GM18502 (cell line): ENCODE data around the gene COX5A.
A peak's percentile ranks its signal among the peaks of the same experiment; 100 is the strongest.
"Not testable (repeated sequence)": the region's sequence is repeated elsewhere in the genome, so short reads cannot be mapped to it uniquely, and the experiment has no call there.

Source experiments
- ATAC-seq: cut with Tn5 transposase; IDR thresholded peaks from one replicate; pipeline ENCODE4 v1.9.1; 2021; ENCODE audit warnings: mild to moderate bottlenecking; ENCODE audit not compliant: unreplicated experiment, poor library complexity

COX5A gene

GRCh38 chr15:74902295-74903075 is 35.4 kb downstream of the COX5A start:
- no peak for ATAC-seq

DNA sequence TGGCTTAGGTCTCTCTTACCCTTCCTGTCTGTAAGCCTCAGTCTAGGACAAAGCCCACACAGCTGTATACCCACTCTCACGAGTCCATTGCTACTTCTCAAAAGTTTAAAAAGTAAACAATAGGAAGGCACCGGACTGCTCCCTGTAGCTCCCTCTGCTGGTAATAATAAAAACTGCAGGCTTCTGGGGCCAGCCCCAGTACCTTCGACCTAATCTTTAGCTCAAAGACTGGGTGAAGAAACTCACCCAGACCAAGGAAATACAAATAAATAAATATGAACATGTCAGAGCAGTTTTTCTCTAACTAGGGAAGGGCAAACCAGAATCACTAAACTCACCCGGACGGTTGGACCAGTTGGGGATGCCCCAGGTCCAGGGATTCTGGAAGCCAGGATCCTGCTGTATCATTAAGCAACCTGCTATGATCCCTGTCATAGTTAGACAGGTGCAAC is 36.2 kb downstream of the COX5A start:
- ATAC-seq = no peak

DNA sequence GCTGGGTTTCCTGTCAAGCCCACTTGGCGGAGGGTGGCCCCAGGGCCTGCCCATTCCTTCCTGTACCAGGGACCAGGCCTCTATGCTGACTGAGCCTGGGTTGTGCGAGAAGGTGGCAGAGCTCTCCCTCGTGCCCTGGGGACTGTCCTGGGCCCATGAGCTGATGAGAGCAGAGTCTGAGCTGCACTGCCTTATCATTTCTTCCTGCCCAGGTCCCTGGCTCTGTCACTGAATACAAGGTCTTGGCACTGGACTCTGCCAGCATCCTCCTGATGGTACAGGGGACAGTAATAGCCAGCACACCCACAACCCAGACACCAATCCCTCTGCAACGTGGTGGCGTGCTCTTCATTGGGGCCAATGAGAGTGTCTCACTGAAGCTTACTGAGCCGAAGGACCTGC is 40.6 kb downstream of the COX5A start:
- no peak for ATAC-seq

DNA sequence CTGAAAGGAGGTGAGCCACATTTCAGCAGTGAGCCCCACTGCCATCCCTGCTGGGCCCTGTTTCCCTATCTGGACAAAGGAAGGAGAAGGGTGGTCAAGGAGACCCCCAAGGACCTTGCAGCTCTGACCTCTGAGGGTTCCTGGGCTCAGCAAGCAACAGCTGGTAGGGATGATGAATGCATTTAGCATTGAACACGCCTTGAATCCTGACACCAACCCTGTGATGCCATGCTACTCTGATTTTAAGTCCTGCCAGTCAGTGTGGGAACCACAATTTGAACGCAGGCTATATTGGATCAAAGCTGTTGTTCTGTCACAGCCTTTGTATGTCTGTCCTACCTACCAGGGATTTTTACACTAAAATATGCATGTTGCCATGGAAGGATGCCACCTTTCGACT is 41.6 kb downstream of the COX5A start:
- ATAC-seq = no peak

DNA sequence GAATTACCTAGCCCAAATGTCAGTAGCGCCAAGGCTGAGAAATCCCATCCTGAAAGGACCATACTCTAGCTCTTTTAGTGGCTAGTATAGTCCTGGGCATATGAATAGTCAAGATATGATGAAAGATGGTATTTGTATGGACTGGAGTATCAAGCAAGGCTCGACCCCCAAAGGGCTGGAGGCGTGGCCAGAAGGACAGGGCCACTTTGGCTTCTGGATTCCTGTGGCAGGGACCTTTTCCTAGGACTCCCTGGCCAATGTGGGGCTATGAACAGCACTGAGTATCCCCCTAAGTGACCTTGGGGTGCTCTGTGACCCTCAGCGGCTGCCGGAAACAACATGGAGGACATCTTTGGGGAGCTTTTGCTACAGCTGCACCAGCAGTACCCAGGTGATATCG is 42.0 kb downstream of the COX5A start:
- ATAC-seq = no peak

GRCh38 chr15:74894383-74894782 is 43.5 kb downstream of the COX5A start:
- ATAC-seq = not testable (repeated sequence)

GRCh38 chr15:74893627-74894026 is 44.2 kb downstream of the COX5A start:
- ATAC-seq = no peak

DNA sequence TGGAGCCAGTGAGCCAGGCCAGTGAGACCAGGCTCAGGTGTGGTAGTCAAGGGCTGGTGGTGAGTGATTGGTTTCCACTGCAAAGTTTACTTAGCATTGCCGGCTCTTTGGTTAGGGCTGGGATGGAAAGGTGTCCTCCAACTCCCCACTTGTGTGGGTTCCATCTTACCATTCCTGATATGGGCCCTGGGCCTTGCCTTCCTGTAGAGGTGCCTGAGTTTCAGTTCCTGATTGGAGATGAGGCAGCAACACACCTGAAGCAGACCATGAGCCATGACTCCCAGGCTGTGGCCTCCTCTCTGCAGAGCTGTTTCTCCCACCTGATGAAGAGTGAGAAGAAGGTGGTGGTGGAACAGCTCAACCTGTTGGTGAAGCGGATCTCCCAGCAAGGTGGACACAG is 44.9 kb downstream of the COX5A start:
- no peak for ATAC-seq

DNA sequence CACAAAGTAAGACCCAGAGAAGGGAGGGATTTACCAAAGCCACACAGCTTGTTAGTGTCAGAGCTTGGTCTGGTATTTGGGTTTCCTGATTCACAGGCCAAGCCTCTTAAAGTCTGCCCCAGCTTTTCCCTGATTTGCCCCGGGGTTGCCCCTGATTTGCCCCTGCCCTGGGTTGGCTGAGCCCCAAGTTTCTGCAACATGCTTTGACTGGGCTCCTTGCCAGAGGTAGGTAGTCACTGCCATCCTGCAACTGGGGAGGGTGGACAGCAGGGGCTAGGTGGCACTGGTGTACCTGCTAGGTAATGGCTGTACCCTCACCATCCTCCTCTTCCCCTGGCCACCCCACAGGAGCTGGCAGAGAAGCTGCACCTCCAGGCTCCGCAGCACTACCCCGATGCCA is 45.6 kb downstream of the COX5A start:
- no peak for ATAC-seq

DNA sequence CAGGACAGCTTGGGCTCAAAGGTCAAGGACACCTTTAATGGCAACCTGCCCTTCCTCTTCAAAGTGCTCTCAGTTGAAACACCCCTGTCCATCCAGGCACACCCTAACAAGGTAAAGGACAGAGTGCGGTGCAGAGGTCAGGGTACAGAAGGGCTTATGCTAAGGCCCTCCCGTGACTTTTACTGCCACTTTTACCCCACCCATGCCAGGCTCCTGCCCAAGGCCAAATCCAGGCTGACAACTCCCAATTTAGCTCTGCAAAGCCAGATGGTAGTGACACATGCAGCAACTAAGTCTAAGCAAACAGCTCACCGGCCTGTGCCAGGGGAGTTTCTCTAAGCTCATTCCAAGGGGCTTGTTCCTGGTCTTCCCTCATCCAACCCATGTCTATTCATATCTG is 46.4 kb downstream of the COX5A start:
- ATAC-seq = no peak

DNA sequence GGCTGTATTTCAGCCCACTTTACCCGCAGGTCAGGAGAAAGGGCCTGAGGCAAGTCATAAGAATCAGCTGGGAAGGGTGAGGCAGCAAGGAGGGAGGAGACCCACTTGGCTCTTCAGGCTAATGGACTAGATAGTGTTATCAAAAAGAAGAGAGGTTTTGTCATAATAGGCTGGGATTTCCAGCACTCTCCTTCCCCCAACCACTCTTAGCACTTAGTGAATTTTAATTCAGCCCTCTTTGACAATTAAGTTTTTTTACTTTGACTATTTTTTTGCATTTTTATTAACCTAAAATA is 47.3 kb downstream of the COX5A start:
- no peak for ATAC-seq

DNA sequence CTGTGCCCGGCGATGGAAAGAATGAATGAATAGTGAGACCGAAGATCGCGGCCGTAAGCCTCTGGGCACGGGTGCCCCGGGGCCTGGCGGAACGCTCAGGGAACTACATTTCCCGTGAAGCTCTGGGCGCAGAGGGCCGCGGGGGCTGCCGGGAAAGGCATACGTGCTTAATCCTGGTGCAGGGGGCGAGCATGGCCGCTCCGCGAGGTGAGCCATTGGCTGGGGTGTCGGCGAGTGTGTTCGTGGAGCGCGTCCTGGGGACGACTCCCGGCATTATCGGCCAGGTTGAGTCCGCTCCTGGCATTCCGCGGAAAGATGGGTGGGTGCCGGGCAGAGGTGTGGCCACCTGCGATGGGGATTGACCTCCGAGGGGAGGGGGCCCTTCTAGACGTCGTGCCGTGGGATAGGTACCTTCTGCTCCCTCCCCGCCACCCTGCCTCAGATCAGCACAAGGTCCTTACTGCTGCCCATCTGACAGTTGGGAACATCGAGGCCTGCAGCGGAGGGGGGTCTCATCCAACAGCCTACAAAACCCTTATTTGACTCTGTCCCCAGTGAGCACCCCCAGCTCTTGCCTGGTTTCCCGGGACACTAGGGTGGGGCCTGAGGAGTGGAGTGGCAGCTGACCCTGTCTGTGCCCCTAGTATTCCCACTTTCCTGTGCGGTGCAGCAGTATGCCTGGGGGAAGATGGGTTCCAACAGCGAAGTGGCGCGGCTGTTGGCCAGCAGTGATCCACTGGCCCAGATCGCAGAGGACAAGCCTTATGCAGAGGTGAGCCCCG is 47.8 kb downstream of the COX5A start, which contains the start of gene MPI:
Gene MPI (plus strand): TSS at position 160 of the 782 bp plus-strand sequence. CDS start 32 bp downstream, at position 192.
- ATAC-seq = peak; percentile 90

GRCh38 chr15:74889390-74889882 is 48.4 kb downstream of the COX5A start:
- peak; percentile 31 for ATAC-seq

DNA sequence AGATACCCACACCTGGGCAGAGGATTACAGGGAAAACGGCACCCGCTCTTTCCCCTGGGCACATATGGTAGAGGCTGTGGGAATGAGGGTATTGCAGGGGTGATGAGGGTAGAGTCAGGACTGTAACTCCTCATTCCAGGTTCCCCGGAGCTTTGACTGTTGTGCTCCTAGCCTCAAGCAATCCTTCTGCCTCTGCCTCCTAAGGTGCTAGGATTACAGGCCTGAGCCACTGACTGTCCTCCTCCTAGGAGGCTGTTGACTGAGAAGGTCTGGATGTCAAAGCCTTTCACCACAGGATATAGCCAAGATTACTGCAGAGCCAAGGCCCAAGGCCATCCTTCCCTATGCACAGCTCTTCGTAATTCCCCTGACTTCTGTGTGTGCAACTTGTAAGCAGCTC is 49.2 kb downstream of the COX5A start:
- ATAC-seq = no peak

GRCh38 chr15:74887537-74888193 is 50.2 kb downstream of the COX5A start:
- not testable (repeated sequence) for ATAC-seq

- no peak for ATAC-seq
Measured at GRCh38 chr15:74885461-74885860, 52.4 kb downstream of the COX5A start.

GRCh38 chr15:74884428-74885223 is 53.2 kb downstream of the COX5A start:
- no peak for ATAC-seq

DNA sequence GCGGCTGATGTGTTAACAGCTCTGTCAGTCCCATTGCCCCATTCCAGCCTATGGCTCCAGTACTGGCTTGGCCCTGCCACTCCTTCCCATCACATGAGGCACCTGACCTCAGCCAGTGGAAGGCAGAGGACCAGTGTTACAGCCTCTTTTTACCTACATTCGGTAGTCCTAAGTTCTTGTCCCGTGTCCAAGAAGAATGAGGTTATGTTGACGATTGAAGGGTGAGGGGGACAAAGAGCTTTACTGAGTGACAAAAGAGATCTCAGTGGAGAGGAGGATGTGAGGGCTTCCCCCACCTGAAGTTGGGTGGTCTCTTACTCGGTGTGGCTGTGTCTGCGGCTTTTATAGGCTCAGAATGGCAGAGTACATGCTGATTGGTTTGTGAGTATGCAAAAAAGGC is 55.3 kb downstream of the COX5A start:
- ATAC-seq = no peak

- no peak for ATAC-seq
Measured at GRCh38 chr15:74878273-74878672, 59.6 kb downstream of the COX5A start.

DNA sequence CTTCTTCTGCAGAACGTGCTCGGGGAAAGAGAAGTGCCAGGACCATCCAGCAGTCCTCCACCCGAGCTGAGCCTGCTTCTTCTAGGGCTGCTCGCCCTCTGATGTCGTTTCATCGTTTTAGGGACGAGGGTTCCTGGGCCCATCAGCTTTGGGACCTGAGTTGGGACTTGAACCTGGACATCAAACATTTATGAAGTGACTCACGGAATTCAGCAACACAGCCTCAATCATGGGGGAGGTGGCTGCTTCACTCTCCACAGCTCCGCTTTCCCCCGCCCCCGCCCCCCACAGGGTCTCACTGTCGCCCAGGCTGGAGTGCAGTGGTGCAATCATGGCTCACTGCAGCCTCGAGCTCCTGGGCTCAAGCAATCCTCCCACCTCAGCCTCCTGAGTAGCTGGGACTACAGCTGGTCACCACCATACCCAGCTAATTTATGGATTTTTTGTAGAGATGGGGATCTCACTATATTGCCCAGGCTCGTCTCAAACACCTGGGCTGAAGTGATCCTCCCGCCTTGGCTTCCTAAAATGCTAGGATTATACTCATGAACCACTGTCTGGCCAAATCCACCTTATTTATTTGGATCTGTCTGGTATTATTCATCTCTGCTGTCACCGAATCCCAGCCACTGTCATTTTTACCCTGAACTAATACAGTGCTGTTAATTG is 64.0 kb downstream of the COX5A start:
- ATAC-seq = no peak
